Gastroesophageal sphincter (tissue), 3 donors: Measurements from ENCODE around the gene ARFGAP1.

ENCODE experiments used
- EP300 ChIP-seq: sonication (generic); formaldehyde crosslinking; IDR thresholded peaks from one replicate; pipeline ENCODE4 v1.6.1; 2017; ENCODE audit warnings: antibody characterized with exemption, mild to moderate bottlenecking
- POLR2A ChIP-seq, 2 donors: fragments of 450-650 bp; IDR thresholded peaks; one replicate each; pipeline ENCODE4 v1.6.1; 2017; ENCODE audit warnings: antibody characterized with exemption in 2 of 2, mild to moderate bottlenecking in 2 of 2, moderate library complexity in 1 of 2
- POLR2AphosphoS5 ChIP-seq: sonication (generic); formaldehyde crosslinking; IDR thresholded peaks from one replicate; pipeline ENCODE4 v1.6.1; 2017; ENCODE audit warnings: antibody characterized with exemption
- TF ChIP-seq, protein P1 (sequence below), 4 experiments: fragments of 200-600 bp in 2 of 4; fragments of 450-650 bp in 2 of 4; sonication (generic) in 1 of 4; IDR thresholded peaks; one replicate each; pipeline ENCODE4 v1.5.1; 2017 to 2019; ENCODE audit warnings: antibody characterized with exemption in 4 of 4, mild to moderate bottlenecking in 2 of 4, moderate library complexity in 2 of 4

DNA sequence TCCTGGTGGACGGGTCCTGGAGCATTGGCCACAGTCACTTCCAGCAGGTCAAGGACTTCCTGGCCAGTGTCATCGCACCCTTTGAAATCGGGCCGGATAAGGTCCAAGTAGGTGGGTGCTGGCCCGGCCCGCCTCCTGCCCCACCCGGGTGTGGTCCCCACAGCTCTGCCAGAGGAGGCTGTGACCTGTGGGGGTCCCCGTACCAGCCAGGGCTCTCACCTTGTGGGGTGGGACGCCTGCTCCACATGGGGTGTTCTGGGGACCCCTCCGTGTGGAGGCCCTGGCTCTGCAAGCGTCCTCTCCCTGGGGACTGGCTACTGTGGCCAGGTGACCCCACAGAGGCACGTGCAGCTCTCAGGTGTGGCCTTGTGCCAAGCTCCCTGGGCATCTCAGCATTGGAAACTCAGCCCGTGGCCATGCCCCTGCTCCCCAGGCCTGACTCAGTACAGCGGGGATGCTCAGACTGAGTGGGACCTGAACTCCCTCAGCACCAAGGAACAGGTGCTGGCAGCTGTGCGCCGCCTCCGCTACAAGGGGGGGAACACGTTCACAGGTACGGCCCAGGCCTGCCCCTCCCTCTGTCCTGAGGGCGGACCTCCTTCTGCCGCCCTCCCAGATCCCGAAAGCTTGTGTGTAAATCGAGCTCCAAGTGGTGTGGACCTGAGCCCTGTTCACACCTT, 35.1 kb downstream of the ARFGAP1 start:
- TF ChIP-seq, protein P1, sequence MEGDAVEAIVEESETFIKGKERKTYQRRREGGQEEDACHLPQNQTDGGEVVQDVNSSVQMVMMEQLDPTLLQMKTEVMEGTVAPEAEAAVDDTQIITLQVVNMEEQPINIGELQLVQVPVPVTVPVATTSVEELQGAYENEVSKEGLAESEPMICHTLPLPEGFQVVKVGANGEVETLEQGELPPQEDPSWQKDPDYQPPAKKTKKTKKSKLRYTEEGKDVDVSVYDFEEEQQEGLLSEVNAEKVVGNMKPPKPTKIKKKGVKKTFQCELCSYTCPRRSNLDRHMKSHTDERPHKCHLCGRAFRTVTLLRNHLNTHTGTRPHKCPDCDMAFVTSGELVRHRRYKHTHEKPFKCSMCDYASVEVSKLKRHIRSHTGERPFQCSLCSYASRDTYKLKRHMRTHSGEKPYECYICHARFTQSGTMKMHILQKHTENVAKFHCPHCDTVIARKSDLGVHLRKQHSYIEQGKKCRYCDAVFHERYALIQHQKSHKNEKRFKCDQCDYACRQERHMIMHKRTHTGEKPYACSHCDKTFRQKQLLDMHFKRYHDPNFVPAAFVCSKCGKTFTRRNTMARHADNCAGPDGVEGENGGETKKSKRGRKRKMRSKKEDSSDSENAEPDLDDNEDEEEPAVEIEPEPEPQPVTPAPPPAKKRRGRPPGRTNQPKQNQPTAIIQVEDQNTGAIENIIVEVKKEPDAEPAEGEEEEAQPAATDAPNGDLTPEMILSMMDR (IDR thresholded peaks at IDR 0.05): no peak
- TF ChIP-seq POLR2AphosphoS5 (no peak), POLR2A (IDR thresholded peaks at IDR 0.05) (no peak), EP300 (no peak)
